CD4-positive, alpha-beta memory T cell (primary cell): ENCODE measurements around the gene SLC39A5. TPM values are rescaled to one million over a fixed set of nuclear protein-coding genes. Genes with fewer than 3 reads are reported as not detected.
"Not testable (repeated sequence)": the region's sequence is repeated elsewhere in the genome, so short reads cannot be mapped to it uniquely, and the experiment has no call there.

Experiments used
- CTCF ChIA-PET: fragments of 350-600 bp; sonication (Branson Sonifier 250); formaldehyde crosslinking; loops from one replicate; lab custom pipeline; 2021; ENCODE audit warnings: inconsistent platforms; ENCODE audit not compliant: partially characterized antibody; lab: Charles Lee
- POLR2A ChIA-PET: fragments of 350-600 bp; sonication (Branson Sonifier 250); formaldehyde crosslinking; loops from one replicate; lab custom pipeline; 2021; ENCODE audit not compliant: partially characterized antibody; lab: Charles Lee
- DNase-seq, 5 donors: peaks; one replicate each; pipeline versions ENCODE4 v3.0.0 to v3.0.0-alpha.2; 2020 to 2022; ENCODE audit warnings: mixed read lengths in 1 of 5
- H3K27ac ChIP-seq: one replicate; pipeline ENCODE4 v1.7.0; 2013; ENCODE audit warnings: low read depth, low read length
- H3K27me3 ChIP-seq: 2 replicates; pipeline ENCODE4 v1.7.0; 2013; ENCODE audit warnings: mild to moderate bottlenecking, low read length, moderate library complexity; ENCODE audit not compliant: insufficient read depth
- H3K36me3 ChIP-seq: 2 replicates; pipeline ENCODE4 v1.7.0; 2013; ENCODE audit warnings: mild to moderate bottlenecking, low read length, moderate library complexity; ENCODE audit not compliant: insufficient read depth
- H3K4me1 ChIP-seq: 2 replicates; pipeline ENCODE4 v1.7.0; 2013; ENCODE audit warnings: mild to moderate bottlenecking, low read length, moderate library complexity; ENCODE audit not compliant: insufficient read depth
- H3K4me3 ChIP-seq, 2 donors: one replicate each; pipeline ENCODE4 v1.7.0; 2013; ENCODE audit warnings: low read length in 2 of 2, mild to moderate bottlenecking in 1 of 2
- H3K9me3 ChIP-seq, 2 donors: one replicate each; pipeline ENCODE4 v1.7.0; 2013; ENCODE audit warnings: low read length in 2 of 2, control low read depth in 1 of 2; ENCODE audit not compliant: control insufficient read depth in 1 of 2
- H3K27ac Mint-ChIP-seq, 7 donors: one replicate each; pipeline ENCODE4 v1.8.0; 2020 to 2021; ENCODE audit warnings: mixed read lengths in 7 of 7, mild to moderate bottlenecking in 6 of 7, inconsistent platforms in 3 of 7, moderate library complexity in 3 of 7
- H3K27me3 Mint-ChIP-seq, 2 donors: one replicate each; pipeline ENCODE4 v1.8.0; 2020 to 2021; ENCODE audit warnings: mixed read lengths in 2 of 2
- H3K36me3 Mint-ChIP-seq, 2 donors: one replicate each; pipeline ENCODE4 v1.8.0; 2020 to 2021; ENCODE audit warnings: mixed read lengths in 2 of 2, inconsistent platforms in 1 of 2, mild to moderate bottlenecking in 1 of 2
- H3K4me1 Mint-ChIP-seq, 4 donors: one replicate each; pipeline ENCODE4 v1.8.0; 2020 to 2021; ENCODE audit warnings: mixed read lengths in 4 of 4, mild to moderate bottlenecking in 1 of 4
- H3K4me3 Mint-ChIP-seq, 8 donors: one replicate each; pipeline ENCODE4 v1.8.0; 2020 to 2021; ENCODE audit warnings: mixed read lengths in 8 of 8, mild to moderate bottlenecking in 7 of 8, moderate library complexity in 6 of 8, inconsistent platforms in 3 of 8
- H3K9me3 Mint-ChIP-seq, 8 donors: one replicate each; pipeline ENCODE4 v1.8.0; 2020 to 2021; ENCODE audit warnings: mixed read lengths in 8 of 8, mild to moderate bottlenecking in 5 of 8, inconsistent platforms in 3 of 8, moderate library complexity in 1 of 8
- intact Hi-C: fragments of 100-400 bp; cut with micrococcal nuclease; formaldehyde crosslinking; loops from one replicate; pipeline ENCODE4 v1.15.1; 2023
- polyA plus RNA-seq, 2 donors: library from polyadenylated mRNA; unstranded; fragments of 300-500 nt; fragmentation: Illumina TruSeq; gene quantifications; one replicate each; pipeline ENCODE4 v1.2.3, GENCODE V29; 2021
- total RNA-seq, 2 experiments: library from RNA; stranded (reverse); gene quantifications; one replicate each; pipeline ENCODE4 v1.2.3, GENCODE V29; 2021

The SLC39A5 gene
- total and polyA plus RNA-seq, 4 experiments from 2014 or later = 0.64 to 2.1 TPM; not detected in 2

DNA sequence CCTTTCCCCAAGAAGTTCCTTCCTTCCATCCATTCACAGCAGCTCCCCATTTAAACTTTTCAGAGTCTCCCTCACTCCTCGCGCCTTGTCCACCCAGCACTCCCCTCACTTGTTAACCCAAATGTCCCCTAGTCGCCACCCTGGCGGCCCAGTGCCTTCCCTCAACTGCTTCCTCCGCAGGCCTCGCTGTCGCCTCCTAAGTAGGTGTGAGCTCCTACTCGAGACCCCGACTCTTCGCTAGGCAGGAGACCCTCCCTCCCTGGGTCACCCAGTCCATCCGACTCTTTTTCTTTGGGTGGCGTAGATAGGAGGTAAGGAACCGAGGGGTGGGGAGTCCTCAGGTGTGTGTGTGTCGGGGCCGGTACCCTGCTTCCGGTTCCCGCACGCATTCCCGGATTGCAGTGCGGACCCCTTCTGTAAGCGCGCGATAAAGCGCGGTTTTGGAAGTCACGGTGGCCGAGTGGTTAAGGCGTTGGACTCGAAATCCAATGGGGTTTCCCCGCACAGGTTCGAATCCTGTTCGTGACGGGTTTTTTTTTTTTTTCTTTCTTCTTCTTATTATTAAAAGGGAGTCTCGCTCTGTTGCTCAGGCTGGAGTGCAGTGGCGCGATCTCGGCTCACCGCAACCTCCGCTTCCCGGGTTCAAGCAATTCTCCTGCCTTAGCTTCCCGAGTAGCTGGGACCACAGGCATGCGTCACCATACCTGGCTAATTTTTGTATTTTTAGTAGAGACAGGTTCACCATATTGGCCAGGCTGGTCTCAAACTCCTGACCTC, 39.7 kb upstream of the SLC39A5 start:
- CTCF ChIA-PET = interaction anchor here (0.7 to 6.4 kb wide), 49 partner anchors 9 to 451 kb away, joined by 3 to 264 read pairs (median 5); partner anchors contain the start of genes ANKRD52, CNPY2, ESYT1 and MYL6

DNA sequence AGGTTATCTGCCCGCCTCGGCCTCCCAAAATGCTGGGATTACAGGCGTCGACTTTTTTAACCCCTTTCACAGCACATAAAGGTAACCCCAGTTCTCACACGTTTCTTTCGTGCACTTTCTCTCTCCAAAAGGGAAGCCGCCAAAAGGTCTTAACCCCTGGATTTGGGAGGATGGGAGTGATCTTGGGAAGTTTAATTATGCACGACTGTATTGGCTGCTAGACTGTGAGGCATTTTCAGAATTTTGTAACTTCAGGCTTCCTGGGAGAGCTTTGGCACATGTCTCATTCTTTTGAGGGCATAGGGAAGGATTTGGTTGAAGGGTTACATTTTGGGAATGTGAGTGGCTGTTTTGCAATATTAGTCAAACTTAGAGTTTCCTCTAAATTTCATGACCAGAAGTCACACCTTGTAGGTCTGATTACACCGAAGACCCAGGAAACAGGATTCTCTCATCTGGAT, 39.1 kb upstream of the SLC39A5 start:
- Mint-ChIP-seq H3K4me1 (peaks cover 27 to 51% (median 42%) of the 10 kb centered on the region in 4 donors), H3K9me3 (peaks cover 0 to 3% (median 0%) of the 10 kb centered on the region in 8 donors), H3K27me3 (peaks cover 0 to 2% of the 10 kb centered on the region in 2 donors), H3K36me3 (peaks cover 3 to 38% of the 10 kb centered on the region in 2 donors), H3K4me3 (peak overlapping the region; percentile 94 to 98 (median 96)), H3K27ac (peak overlapping the region; percentile 97 to 100 (median 98))
- peak overlapping the region; percentile 91 for H3K27ac ChIP-seq
- no peak for DNase-seq
- peaks cover 24% of the 10 kb centered on the region for H3K4me1 ChIP-seq
- intact Hi-C loops = no loop called here
- peaks cover 11% of the 10 kb centered on the region for H3K36me3 ChIP-seq
- ChIA-PET POLR2A (interaction anchor here (0.9 to 6.2 kb wide), 6 partner anchors 31 to 76 kb away, joined by 3 to 245 read pairs (median 56); partner anchors contain the start of genes ANKRD52, COQ10A, ESYT1 and RNF41), CTCF (interaction anchor here (0.7 to 6.4 kb wide), 13 partner anchors 14 to 452 kb away, joined by 3 to 264 read pairs (median 7); partner anchors contain the start of genes CNPY2, ESYT1, MYL6 and RNF41)
- H3K27me3 ChIP-seq = no peaks in the 10 kb centered on the region
- H3K4me3 ChIP-seq = peak overlapping the region in 1 of 2 donors; percentile 87
- H3K9me3 ChIP-seq = no peaks in the 10 kb centered on the region

More for the DNA sequence above, 39.7 kb upstream of the SLC39A5 start:
- peaks cover 0 to 2% of the 10 kb centered on the region in 2 donors for H3K27me3 Mint-ChIP-seq
- peak overlapping the region; percentile 97 to 100 (median 98) for H3K27ac Mint-ChIP-seq
- intact Hi-C loops = loop anchor here (1.0 to 2.0 kb wide), 5 partner anchors 64 to 451 kb away; partner anchors contain the start of gene COQ10A
- H3K9me3 Mint-ChIP-seq = peaks cover 0 to 3% (median 0%) of the 10 kb centered on the region in 8 donors
- DNase-seq = peak; percentile 69 to 80 (median 73)
- H3K9me3 ChIP-seq = no peaks in the 10 kb centered on the region
- H3K4me3 Mint-ChIP-seq = peak overlapping the region; percentile 94 to 98 (median 96)
- POLR2A ChIA-PET = interaction anchor here (0.6 to 6.2 kb wide), 44 partner anchors 9 to 498 kb away, joined by 3 to 245 read pairs (median 7); partner anchors contain the start of genes ANKRD52, CNPY2, COQ10A and ERBB3
- peak overlapping the region; percentile 87 to 93 for H3K4me3 ChIP-seq
- H3K36me3 ChIP-seq = peaks cover 14% of the 10 kb centered on the region
- H3K4me1 Mint-ChIP-seq = peaks cover 27 to 51% (median 43%) of the 10 kb centered on the region in 4 donors
- H3K27me3 ChIP-seq = no peaks in the 10 kb centered on the region
- H3K27ac ChIP-seq = peak overlapping the region; percentile 91
- H3K36me3 Mint-ChIP-seq = peaks cover 5 to 42% of the 10 kb centered on the region in 2 donors
- H3K4me1 ChIP-seq = peaks cover 24% of the 10 kb centered on the region

DNA sequence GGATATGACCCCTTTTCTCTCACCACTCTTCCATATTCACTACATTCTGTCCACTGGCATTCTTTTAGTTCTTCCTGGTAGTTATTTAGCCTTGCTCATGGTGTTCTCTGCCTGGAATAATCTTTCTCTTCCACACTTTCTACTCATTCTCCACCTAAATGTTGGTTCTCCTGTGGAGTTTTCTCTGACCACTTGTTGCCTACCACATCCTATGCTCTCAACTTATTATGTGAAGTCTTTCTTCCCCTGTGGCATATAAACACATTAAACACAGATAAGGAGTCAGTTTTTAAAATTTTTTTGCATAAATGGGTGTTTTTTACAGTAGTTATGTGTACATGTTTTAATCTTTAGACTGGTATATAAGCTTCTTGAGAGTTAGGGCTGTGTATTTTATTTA, 37.3 kb upstream of the SLC39A5 start:
- no peak for DNase-seq
- CTCF ChIA-PET = interaction anchor here (0.6 to 6.4 kb wide), 11 partner anchors 9 to 271 kb away, joined by 3 to 264 read pairs (median 4); partner anchors contain the start of genes ESYT1, MYL6B, RNF41 and RPL41
- peak overlapping the region in 5 of 8 donors; percentile 8 to 83 (median 67) for H3K4me3 Mint-ChIP-seq
- Histone ChIP-seq H3K4me1 (peaks cover 14% of the 10 kb centered on the region), H3K4me3 (no peak overlapping the region), H3K36me3 (no peaks in the 10 kb centered on the region), H3K27ac (no peak overlapping the region), H3K9me3 (no peaks in the 10 kb centered on the region), H3K27me3 (no peaks in the 10 kb centered on the region)
- peaks cover 0 to 25% of the 10 kb centered on the region in 2 donors for H3K36me3 Mint-ChIP-seq
- intact Hi-C loops = no loop called here
- H3K27ac Mint-ChIP-seq = peak overlapping the region in 6 of 7 donors; percentile 42 to 89 (median 57)
- H3K27me3 Mint-ChIP-seq = peaks cover 0 to 2% of the 10 kb centered on the region in 2 donors
- H3K4me1 Mint-ChIP-seq = peaks cover 22 to 43% (median 32%) of the 10 kb centered on the region in 4 donors
- POLR2A ChIA-PET = interaction anchor here (4.9 to 6.2 kb wide), 3 partner anchors 29 to 74 kb away, joined by 94 to 245 read pairs (median 218); partner anchors contain the start of genes ESYT1, RNF41, RPL41 and ZC3H10
- H3K9me3 Mint-ChIP-seq = peaks cover 0 to 3% (median 0%) of the 10 kb centered on the region in 8 donors

DNA sequence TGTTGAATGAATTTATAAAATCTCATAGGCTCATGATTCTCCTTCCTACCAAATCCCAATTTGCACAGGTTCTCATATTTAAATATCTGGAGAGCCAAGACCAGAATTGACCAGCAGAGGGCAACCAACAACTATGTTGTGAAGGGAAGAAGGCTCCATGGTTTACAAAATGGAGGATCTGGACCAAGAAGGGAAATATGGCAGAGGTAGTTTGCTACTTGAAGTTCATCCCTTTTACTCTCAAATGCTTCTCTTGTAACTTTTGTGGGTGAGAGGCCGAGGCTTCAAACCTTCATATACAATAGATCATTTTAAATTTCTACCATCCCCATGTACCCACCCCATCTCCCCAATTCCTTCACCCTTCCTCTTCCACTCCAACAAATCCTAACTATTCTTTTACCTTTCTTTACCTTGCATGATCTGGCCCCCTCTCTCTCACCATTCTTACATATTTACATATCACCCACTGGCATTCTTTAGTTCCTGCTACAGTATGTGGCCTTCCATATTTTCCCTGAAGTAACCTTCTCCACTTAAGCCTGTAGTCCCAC, 36.7 kb upstream of the SLC39A5 start:
- Histone ChIP-seq H3K27me3 (no peaks in the 10 kb centered on the region), H3K36me3 (no peaks in the 10 kb centered on the region), H3K4me1 (peaks cover 9% of the 10 kb centered on the region), H3K4me3 (no peak overlapping the region), H3K27ac (no peak overlapping the region), H3K9me3 (no peaks in the 10 kb centered on the region)
- peak overlapping the region; percentile 42 to 89 (median 60) for H3K27ac Mint-ChIP-seq
- intact Hi-C loops = loop anchor here (1.0 kb wide), 4 partner anchors 31 to 271 kb away; partner anchors contain the start of genes ANKRD52, CS and NABP2
- H3K4me3 Mint-ChIP-seq = peak overlapping the region in 5 of 8 donors; percentile 8 to 83 (median 20)
- ChIA-PET CTCF (interaction anchor here (0.6 to 6.4 kb wide), 9 partner anchors 9 to 271 kb away, joined by 3 to 264 read pairs (median 8); partner anchors contain the start of genes ESYT1, MYL6B, RNF41 and RPL41), POLR2A (interaction anchor here (4.9 to 6.2 kb wide), 3 partner anchors 29 to 74 kb away, joined by 94 to 245 read pairs (median 218); partner anchors contain the start of genes ESYT1, RNF41, RPL41 and ZC3H10)
- peaks cover 0 to 3% (median 0%) of the 10 kb centered on the region in 8 donors for H3K9me3 Mint-ChIP-seq
- H3K27me3 Mint-ChIP-seq = peaks cover 0 to 2% of the 10 kb centered on the region in 2 donors
- H3K4me1 Mint-ChIP-seq = peaks cover 16 to 38% (median 26%) of the 10 kb centered on the region in 4 donors
- peak; percentile 71 to 80 (median 77) for DNase-seq
- peaks cover 0 to 20% of the 10 kb centered on the region in 2 donors for H3K36me3 Mint-ChIP-seq

DNA sequence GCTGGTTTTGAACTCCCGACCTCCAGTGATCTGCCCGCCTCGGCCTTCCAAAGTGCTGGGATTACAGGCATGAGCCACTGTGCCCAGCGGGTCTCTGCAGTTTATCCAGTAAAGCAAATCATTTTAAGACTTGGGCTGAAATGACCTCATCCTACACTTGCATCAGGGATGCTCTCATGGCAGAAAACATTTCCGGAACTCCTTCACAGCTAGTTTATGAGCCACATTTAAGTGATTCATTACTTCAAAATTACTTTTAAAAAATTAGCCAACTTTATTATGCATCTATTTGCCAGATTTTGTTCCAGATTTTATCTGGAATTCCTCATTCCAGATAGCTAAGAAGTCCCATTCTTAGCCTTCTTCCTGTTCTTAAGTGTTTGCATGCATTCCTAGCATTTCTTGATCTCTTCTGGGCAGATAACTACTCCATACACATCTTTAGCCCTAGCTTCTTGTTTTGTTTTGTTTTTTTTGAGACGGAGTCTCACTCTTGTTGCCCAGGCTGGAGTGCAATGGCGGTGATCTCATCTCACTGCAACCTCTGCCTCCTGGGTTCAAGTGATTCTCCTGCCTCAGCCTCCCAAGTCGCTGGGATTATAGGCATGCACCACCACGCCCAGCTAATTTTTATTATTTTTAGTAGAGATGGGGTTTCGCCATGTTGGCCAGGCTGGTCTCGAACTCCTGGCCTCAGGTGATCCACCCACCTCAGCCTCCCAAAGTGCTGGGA, 32.9 kb upstream of the SLC39A5 start:
- H3K36me3 ChIP-seq, H3K36me3 Mint-ChIP-seq, H3K4me1 ChIP-seq, H3K9me3 Mint-ChIP-seq, H3K27me3 Mint-ChIP-seq, H3K27ac Mint-ChIP-seq, DNase-seq, H3K4me3 ChIP-seq, H3K4me3 Mint-ChIP-seq, H3K27me3 ChIP-seq, H3K9me3 ChIP-seq, H3K27ac ChIP-seq, intact Hi-C loops: not testable (repeated sequence)
- H3K4me1 Mint-ChIP-seq = peaks cover 8 to 12% (median 11%) of the 10 kb centered on the region in 4 donors
- ChIA-PET POLR2A (interaction anchor here (1.0 to 1.3 kb wide), 3 partner anchors 25 to 61 kb away, joined by 3 to 4 read pairs (median 3); partner anchors contain the start of genes ANKRD52 and RNF41), CTCF (interaction anchor here (0.6 to 1.3 kb wide), 3 partner anchors 11 to 135 kb away, joined by 3 read pairs; no protein-coding TSS in a partner anchor)
